ENCODE data around the gene CREBBP.
A peak's percentile ranks its signal among the peaks of the same experiment; 100 is the strongest.
"Not testable (repeated sequence)": the region's sequence is repeated elsewhere in the genome, so short reads cannot be mapped to it uniquely, and the experiment has no call there.

CREBBP gene

DNA sequence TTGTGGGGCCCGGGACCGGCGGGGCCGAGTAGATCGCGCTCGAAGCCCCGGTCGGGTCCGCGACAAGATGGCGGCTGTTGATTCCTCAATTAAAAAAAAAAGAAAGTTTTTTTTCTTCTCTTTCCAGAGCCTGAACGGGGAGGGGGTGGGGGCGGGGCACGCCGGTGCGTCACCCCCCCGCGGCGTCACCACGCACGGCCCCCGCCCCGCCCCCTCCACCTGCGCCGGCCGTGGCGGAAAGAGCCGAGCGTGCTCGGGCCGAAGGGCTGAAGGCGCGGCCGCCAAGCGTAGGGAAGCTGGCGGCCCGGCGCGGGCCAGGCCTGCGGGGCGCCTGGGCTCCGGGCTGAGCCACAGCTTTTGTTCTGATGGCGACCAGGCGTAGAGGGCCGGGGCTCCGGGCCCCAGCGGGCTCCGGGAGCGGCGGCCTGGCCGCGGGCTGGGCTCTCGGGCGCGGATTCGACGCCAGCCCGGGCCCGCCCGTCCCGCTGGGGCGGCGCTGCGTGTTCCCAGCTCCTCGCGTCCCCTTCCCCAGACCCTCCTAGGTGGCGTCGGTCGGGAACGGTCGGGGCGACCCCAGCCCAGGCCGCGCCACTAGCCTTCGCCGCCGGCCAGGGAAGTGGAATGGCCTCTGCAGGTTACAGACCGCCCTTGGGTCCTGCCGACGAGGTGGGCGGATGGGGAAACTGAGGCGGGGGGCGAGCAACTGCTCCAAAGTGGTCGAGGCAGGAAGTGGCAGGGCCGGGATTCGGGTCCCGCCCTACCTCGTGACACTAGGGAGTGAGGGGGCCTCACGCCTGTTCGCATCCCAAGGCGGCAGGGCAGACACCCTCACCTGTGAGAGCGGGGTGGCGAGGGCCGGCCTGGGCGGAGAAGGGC lies at the start of gene CREBBP:
Gene CREBBP, minus strand, starts transcription at position 91 of the 876 bp plus-strand sequence. CDS start 797 bp downstream, outside the sequence.
- peak; percentile 67 to 72 for DNase-seq (ENCODE audit: low read depth in 2 of 2)

DNA sequence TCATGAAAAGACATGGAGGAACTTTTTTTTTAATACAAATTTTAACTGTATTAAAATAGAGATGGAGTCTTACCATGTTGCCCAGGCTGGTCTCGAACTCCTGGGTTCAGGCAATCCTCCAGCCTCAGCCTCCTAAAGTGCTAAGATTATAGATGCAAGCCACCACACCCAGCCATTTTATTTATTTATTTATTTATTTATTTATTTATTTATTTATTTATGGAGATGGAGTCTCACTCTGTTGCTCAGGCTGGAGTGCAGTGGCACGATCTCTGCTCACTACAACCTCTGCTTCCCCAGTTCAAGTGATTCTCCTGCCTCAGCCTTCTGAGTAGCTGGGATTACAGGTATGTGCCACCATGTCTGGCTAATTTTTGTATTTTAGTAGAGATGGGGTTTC lies 46.6 kb upstream of the CREBBP start:
- DNase-seq (ENCODE audit: low read depth in 2 of 2) = not testable (repeated sequence)

DNA sequence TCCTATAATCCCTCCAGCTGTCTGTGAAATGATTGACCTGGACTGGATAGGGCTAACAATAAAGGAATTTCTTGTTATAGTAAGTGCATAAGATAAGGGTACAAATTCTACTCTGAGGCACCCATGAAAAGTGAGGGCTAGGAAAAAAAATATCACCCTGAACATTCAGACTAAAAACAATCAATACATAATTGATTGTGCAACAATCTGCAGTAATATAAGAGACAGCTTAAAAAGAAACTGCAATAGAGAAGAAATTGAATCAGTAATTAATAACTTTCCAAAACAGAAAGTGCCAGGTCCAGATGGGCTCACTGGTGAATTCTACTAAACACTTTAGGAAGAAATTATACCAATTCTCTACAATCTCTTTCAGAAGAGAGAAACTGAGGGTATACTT lies 44.2 kb upstream of the CREBBP start:
- DNase-seq (ENCODE audit: low read depth in 2 of 2) = no peak

DNA sequence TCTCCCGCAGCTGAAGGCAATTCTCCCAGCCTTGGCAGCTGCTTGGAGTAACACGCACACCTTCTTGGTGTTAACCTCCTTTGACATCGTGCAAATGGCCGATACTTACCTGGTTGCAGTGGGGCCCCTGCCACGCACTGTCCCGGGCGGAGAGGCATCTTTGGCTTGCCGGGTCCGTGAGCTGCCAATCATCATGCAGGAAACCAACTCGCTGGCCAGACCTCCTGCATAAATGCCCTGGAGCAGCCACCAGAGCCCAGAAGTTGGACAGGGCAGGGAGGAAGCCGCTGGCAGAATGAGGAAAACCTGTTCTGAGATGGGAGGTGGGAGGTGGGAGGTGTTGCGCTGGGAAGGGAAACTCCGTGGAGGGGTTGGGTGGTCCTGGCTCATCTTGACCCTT lies 41.7 kb upstream of the CREBBP start:
- DNase-seq (ENCODE audit: low read depth in 2 of 2) = no peak

DNA sequence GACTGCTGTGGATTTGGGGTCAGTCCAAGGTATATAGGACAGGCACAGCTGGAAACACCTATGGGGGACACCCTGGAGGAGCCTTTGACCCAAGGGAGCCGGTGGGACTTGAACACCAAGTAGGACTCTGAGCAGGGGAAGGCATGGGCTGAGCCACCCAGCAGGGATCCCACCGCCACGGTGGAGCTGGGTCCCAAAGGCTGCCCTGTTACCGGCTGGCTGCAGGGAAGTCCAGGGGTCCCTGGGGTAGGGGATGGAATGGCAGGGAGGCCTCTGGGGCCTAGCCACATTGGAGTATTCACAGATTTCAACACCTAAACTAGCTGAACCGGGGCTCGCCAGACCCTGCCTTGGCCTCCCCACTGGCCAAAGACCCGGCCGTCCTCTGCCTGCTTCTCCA lies 39.7 kb upstream of the CREBBP start:
- no peak for DNase-seq (ENCODE audit: low read depth in 2 of 2)

DNA sequence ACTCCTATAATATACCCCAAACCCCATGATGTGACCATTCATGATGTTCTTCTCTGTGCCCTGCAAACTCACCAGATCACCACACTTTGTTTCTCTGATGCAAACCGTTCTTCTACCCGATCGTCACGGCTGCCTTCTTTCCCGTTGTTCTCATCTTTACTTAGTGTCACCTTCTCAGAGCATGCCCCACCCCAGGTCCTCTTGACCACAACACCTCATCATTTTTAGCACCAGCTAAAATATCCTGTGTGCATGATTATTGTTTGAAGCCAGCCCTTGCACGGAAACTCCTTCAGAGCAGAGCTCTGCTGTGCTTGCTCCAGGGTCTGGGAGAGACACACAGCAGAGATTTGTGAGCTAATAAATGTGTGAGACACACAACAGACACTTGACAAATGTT lies 38.9 kb upstream of the CREBBP start:
- DNase-seq (ENCODE audit: low read depth in 2 of 2) = no peak

DNA sequence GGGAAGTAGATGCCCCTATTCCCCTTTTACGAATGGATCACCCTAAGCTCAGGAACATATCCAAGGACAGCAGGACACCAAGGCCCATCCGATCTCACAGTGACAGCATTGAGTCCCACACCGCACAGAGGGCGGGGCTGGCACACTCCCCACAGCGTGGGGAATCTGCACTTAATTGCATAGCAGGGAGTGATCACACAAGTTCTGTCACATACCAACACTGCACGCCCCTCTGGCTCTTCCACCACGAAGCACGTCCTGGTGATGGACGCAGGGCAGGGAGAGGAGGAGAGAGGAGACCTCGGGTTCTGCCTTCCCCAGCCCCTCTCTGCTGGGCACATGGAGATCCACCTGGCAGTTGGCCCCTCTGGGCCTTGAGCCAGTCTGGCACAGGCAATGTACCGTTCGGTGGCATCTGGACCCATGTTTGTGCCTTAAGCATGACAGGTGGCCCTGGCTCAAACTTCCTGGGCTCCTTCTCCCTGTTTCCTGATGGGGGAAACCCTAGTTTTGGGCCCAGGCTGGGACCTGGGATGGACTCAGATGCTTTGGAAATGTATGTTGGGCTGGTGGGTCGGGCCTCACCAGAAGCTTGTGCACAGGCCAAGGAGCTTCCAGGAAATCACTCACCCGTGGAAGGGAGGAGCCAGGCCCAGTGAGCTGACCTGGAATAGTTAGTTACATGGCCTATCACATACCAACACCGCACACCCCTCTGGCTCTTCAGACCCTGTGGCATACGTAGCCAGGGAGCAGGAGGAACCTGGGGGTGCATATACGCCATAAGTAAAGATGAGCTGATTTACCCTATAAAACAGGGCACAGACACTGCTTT lies 35.1 kb upstream of the CREBBP start:
- DNase-seq (ENCODE audit: low read depth in 2 of 2) = no peak

DNA sequence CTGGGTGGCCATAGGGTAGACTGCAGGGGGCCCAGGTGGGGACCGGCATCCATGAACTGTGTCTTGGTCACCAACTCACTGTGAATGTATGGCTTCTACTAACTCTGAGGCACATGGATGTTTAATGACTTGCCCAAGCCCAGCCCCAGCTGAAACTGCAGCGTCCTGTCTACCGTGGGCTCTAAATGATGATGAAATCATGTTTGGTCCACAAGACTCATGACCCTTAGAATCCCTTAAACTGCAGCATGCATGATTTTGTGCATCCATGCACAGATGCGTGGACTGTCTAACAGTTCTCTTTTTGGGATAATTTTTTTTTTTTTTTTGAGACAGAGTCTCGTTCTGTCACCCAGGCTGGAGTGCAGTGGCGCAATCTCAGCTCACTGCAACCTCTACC lies 32.4 kb upstream of the CREBBP start:
- no peak for DNase-seq (ENCODE audit: low read depth in 2 of 2)

DNA sequence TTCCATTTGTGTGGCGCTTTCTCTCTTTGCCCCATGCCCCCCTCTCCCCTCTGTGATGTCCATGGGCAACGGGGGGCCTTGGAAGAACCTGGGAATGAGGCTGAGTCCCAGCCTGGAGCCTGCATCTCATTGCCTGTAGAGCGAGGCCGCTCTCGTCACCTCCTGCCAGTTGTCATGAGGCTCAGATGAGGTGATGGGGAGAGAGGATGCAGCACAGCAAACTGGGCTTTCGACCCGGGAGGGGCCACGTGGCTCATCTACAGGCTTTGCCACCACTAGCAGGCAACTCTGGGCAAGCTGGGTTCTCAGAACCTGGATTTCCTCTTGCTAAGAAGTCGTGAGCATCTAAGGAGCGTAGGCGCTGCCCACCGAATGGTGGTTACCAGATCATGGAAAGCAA lies 31.9 kb upstream of the CREBBP start:
- DNase-seq (ENCODE audit: low read depth in 2 of 2) = no peak

DNA sequence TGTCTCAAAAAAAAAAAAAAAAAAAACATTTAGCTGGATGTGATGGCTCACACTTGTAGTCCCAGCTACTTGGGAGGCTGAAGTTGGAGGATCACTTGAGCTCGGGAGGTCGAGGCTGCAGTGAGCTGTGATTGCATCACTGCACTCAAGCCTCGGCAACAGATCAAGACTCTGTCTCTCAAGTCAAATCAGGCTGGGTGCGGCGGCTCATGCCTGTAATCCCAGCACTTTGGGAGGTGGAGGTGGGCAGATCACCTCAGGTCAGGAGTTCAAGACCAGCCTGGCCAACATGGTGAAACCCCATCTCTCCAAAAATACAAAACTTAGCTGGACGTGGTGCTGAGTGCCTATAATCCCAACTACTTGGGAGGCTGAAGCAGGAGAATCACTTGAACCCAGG lies 31.2 kb upstream of the CREBBP start:
- DNase-seq (ENCODE audit: low read depth in 2 of 2) = not testable (repeated sequence)

DNA sequence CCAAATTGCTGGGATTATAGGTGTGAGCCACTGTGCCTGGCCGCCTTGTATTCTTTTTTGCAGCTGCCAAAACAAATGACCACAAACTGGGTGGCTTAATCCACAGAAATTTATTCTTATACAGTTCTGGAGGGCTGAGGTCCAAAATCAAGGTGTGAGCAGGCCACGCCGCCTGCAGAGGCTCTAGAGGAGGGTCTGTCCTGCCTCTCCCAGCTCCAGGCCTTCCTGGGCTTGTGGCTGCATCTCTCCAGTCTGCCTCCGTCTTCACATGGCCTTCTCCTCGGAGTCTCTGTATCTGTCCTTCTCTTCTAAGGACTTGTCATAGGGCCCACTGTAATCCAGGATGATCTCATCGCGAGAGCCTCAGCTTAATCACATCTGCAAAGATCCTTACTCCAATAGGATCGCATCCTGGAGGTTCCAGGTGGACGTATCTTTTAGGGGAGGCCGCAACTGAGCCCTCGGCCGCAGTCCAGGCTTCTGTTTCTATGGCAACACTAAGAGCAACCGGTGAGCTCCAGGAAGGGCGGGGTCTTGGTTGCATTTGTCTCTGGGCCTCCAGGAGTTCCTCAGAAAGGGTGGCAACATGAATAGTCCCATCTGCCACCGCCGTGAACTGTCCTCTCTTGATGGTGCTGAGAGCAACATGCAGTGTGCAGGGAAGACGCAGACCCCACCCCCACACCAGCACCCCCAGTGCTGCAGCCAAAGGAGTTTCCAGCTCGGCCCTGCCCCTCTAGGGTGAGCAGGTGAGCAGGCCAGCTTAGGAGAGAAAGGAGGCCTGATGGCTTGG lies 29.5 kb upstream of the CREBBP start:
- no peak for DNase-seq (ENCODE audit: low read depth in 2 of 2)

DNA sequence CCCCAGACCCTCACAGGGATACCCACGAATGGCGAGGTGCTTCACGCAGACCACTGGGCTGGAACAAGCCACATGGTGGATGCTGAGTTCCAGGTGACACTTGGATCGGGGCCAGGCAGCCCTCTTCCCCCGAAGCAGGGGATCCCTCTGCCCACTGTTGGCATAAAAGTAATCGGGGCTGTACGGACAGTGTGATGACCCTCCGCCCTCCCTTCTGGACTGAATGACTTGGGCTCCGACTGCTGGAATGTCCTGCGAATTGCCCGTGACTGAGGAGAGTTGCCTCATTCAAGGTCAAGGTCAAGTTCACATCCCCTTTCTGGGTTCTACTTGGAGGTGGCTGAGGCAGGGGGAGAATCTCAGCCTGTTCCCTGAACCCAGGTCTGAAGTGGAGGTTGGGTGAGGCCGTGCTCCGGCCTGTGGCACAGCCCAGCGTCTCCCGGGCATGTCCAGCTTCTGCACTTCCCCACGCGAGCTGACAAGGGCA lies 28.5 kb upstream of the CREBBP start:
- DNase-seq (ENCODE audit: low read depth in 2 of 2) = no peak

DNA sequence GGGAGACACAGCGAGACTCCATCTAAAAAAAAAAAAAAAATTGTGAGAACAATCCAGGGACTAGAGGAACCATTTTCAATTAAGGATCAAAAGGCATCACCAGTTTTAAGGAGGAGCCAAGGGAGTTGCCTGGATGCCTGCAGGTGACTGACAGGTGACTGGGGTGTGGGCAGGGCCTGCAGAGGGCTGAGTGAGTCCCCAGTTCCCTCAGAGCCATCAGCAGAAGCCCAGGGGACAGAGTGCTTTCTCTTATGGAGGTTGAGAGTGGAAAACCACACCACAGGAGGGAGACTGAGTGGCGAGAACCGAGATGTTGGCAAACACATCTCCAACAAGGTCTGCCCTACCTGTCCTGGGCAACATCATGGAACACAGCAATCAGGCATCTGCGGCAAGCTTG lies 27.1 kb upstream of the CREBBP start:
- DNase-seq (ENCODE audit: low read depth in 2 of 2) = no peak

DNA sequence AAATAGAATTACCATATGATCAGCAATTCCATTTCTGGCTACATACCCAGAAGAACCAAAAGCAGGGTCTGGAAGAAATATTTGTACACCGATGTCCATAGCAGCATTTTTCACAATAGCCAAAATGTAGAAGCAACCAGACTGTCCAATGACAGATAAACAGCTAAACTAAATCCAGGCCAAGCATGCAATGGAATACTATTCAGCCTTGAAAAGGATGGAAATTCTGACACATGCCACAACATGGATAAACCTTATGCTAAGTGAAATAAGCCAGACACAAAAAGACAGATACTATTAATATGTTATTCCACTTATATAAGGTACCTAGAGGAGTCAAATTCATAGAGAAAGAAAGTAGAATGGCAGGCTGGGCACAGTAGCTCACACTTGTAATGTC lies 25.9 kb upstream of the CREBBP start:
- DNase-seq (ENCODE audit: low read depth in 2 of 2) = no peak

DNA sequence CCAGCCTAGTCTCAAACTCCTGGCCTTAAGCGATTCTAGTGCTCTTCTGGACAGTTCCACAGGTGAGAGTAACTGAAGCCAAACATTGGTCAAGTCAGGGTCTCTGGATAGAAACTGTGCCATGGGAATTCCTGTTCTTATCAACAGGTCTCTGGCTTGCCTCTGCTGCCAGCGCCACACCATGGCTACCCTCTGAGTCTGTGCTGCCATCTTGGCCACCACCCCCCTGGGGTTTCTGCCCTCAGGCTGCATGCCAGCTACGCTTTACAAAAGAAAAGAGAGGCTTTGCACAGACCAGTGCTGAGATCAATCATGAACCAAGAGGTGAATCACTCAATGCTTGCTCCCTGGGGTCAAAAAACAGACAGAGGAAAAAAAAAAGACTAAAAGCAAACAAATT lies 24.4 kb upstream of the CREBBP start:
- DNase-seq (ENCODE audit: low read depth in 2 of 2) = no peak

DNA sequence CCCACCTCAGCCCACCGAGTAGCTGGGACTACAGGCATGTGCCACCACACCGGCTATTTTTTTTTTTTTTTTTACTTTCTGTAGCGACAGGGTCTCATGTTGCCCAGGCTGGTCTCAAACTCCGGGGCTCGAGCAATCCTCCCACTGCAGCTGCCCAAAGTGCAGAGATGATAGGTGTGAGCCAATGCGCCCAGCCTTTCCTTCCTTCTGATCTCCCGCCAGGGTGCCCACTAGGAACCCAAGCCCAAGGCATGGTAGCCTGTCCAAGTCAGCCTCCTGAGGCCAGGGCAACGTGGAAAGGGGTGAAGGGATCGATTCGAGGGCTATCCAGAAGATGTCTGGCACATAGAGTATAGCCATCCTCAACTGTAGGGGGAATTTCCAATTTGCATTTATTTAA lies 9.6 kb upstream of the CREBBP start:
- no peak for DNase-seq (ENCODE audit: low read depth in 2 of 2)

DNA sequence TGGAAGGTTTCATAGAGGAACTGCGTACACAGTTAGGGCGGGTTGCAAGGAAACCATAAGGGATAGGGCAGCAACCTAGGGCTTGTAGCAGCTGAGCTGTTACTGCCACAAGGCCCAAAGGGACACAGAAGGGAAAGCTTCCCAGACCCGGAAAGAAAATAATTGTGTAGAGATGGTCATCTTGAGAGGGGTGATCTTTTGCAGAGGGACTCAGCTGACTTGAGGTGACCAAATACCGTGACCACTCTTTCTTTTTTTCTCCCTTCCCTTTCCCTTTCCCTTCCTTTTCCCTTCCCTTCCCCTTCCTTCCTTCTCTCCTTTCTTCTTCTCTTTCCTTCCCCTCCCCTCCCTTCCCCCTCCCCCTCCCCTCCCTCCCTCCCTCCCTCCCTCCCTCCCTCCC lies 8.5 kb upstream of the CREBBP start:
- no peak for DNase-seq (ENCODE audit: low read depth in 2 of 2)

DNA sequence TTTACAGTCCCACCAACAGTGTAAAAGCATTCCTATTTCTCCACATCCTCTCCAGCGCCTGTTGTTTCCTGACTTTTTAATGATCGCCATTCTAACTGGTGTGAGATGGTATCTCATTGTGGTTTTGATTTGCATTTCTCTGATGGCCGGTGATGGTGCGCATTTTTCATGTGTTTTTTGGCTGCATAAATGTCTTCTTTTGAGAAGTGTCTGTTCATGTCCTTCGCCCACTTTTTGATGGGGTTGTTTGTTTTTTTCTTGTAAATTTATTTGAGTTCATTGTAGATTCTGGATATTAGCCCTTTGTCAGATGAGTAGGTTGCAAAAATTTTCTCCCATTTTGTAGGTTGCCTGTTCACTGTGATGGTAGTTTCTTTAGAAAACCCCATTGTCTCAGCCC lies 5.5 kb upstream of the CREBBP start:
- DNase-seq (ENCODE audit: low read depth in 2 of 2) = not testable (repeated sequence)

DNA sequence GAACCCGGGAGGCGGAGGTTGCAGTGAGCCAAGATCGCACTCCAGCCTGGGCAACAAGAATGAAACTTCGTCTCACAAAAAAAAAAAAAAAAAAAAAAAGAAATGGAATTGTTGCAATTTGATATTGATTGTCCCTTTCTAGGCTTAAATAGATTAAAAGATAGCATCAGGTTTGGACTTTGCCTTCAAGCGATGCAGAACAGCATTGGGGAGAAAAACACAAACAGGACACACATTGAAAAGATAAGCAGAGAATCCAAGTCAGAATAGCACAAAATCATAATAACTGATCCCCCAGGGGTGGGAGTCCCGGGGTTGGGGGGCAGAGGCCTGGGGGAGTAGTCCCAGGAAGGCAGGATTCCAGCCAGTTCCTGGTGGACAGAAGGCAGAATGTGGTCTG lies 3.9 kb upstream of the CREBBP start:
- DNase-seq (ENCODE audit: low read depth in 2 of 2) = no peak

DNA sequence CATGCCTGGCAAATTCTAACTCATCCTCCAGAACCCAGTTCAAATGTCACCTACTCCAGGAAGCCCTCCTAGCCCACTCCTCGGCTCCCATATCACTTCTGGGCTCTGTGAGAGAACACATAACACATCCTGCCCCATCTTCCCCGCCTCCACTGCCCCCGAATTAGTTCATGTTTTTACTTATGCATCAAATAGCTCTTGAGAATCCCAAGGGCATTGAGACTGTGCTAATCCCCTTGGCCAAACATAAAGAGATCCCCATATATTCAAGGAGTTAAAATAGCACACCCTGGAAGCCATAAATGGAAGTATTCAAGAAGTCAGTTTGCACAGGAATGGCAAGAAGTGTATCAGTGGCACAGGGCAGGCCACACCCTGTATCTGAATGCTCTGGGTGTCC lies 2.0 kb upstream of the CREBBP start:
- no peak for DNase-seq (ENCODE audit: low read depth in 2 of 2)

DNA sequence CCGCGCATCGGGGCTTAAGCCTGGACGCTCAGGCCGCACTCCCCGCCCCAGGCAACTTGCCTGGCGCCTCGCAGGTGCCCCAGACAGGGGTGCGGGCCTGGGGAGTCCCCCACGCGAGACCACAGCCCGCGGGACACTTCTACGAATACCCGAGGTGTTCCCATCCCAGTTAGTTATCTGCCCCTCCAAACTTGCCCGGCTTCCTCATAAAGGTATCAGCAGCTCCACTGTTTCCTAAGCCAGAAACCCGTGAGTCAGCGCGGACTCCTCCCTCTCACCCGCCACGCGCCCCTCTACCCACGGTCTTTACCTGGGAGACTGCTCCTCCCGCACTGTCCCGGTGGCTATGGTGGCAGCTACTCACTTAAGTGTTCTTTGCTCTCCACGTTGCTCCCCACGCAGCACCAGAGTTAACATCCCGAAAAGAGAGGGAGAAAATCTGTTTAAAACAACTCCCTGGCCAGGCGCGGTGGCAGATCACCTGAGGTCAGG lies 1.0 kb upstream of the CREBBP start:
- DNase-seq (ENCODE audit: low read depth in 2 of 2) = no peak
